ENCODE results near the gene JADE3.

- no peak for TF ChIP-seq EZH2phosphoT487 (IDR thresholded peaks at IDR 0.05; ENCODE audit: insufficient read depth, low read depth)
- TF ChIP-seq EZH2 (IDR thresholded peaks at IDR 0.05; ENCODE audit: insufficient read depth, poor library complexity, severe bottlenecking): no peak
Observed at GRCh38 chrX:47080915-47081236, 168.7 kb downstream of the JADE3 start.

Measured in GM23248 (cell line).